Epithelial cell of esophagus (primary cell): Measurements from ENCODE around the gene KAT2A.

Experiments
- DNase-seq: peaks from one replicate; pipeline ENCODE4 v3.0.0; 2010; ENCODE audit warnings: low read depth
- H3K4me3 ChIP-seq: 2 replicates; pipeline ENCODE4 v1.5.1; 2011; ENCODE audit warnings: mild to moderate bottlenecking, low read length, control low read depth
- TF ChIP-seq, protein P1 (sequence below): IDR thresholded peaks from 2 replicates; pipeline ENCODE4 v1.5.1; 2011; ENCODE audit warnings: low read depth, mild to moderate bottlenecking, low read length, control low read depth, inconsistent platforms; ENCODE audit not compliant: insufficient read depth; ENCODE audit errors: missing control alignments

KAT2A gene

DNA sequence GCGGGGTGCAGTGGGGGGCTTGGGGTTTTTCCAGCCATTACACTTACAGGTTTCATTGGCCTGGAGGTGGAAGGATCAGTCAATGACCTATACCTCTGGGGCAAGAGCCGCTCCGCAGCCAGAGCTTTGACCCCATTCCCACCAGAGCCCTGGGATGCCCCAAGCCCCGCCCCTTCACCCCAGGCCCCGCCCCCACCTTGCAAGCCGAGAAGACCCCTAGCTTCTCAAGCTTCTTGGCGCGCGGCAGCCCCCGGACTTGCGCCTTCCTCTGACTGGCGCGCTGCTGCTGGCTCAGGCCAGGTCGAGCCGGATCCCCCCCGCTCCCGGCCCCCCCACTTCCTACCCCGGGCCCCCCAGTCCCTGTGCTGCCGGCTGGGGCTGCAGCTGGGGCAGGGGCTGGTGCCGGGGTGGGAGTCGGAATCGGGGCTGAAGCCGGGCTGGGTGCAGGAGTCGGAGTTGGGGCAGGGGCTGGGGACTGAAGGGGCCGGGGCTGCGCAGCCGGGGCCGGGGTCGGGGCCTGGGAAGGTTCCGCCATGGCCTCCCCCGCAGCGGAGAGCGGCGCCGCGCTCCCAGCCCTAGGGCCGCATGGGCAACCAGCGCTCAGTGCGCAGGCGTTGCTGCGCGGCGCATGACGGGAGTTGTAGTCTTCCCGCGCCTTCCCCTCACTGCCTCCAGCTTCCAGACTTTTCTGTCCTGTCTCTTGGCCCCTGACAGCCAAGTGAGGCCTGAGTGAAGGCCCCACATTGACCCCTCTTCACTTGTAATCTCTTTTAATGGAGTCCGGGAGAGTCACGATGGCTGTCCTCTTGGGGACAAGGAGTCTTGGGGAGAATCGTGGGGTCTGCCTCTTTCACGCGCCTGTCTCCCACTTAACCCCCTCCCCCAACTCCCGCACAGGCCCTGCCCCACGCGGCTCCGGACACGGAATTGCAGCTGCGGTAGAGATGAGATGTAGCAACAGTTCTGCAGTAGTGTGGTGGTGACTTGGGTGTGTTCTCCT lies at the start of gene KAT2A:
KAT2A (minus strand) TSS at position 598 of the 1,000 bp plus-strand sequence; CDS start at position 535, 63 bp downstream.
- peak; percentile 84 for DNase-seq
- TF ChIP-seq, protein P1, sequence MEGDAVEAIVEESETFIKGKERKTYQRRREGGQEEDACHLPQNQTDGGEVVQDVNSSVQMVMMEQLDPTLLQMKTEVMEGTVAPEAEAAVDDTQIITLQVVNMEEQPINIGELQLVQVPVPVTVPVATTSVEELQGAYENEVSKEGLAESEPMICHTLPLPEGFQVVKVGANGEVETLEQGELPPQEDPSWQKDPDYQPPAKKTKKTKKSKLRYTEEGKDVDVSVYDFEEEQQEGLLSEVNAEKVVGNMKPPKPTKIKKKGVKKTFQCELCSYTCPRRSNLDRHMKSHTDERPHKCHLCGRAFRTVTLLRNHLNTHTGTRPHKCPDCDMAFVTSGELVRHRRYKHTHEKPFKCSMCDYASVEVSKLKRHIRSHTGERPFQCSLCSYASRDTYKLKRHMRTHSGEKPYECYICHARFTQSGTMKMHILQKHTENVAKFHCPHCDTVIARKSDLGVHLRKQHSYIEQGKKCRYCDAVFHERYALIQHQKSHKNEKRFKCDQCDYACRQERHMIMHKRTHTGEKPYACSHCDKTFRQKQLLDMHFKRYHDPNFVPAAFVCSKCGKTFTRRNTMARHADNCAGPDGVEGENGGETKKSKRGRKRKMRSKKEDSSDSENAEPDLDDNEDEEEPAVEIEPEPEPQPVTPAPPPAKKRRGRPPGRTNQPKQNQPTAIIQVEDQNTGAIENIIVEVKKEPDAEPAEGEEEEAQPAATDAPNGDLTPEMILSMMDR = no peak
- H3K4me3 ChIP-seq = peak within 1 kb of the TSS; percentile 57

DNA sequence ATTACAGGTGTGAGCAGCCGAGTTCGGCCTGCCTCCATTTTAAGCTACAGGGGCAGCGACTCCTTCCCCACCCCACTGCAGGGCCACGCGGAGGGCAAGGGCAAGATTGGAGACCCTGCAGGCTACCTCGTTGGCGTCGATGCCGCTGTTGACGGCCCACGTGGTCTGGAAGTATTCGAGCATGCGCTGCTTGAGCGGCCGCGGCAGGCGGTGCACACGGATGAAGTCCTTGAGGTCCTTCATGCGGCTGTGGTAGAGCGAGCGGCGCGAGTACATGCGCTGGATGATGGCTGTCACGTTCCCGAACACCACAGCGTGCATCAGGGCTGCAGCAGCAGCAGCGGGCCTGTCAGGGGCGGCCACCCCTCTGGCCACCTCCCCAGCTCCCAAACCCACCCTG lies 48.2 kb upstream of the KAT2A start:
- DNase-seq = no peak
- TF ChIP-seq, protein P1 = no peak
- no peak overlapping the region for H3K4me3 ChIP-seq

DNA sequence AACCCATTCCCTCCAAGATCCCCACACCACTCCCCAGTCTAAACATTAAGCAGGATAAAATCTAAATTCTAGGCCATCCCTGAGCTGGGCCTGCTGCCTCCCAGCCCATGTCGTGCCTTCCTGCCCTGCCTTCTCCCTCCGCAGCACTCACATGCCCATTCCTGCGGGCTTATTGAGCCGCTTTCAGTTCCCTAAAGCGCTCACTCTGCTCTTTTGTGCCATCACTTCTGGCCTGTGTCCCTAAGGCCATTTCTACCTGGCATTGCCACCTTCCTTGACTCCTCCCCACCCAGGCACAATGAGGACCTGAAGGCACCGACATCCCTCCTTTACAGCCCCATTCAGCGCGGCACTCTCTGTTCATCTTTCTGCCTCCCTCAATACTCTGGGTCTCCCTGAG lies 46.6 kb upstream of the KAT2A start:
- TF ChIP-seq, protein P1 = no peak
- H3K4me3 ChIP-seq = no peak overlapping the region
- DNase-seq = no peak

DNA sequence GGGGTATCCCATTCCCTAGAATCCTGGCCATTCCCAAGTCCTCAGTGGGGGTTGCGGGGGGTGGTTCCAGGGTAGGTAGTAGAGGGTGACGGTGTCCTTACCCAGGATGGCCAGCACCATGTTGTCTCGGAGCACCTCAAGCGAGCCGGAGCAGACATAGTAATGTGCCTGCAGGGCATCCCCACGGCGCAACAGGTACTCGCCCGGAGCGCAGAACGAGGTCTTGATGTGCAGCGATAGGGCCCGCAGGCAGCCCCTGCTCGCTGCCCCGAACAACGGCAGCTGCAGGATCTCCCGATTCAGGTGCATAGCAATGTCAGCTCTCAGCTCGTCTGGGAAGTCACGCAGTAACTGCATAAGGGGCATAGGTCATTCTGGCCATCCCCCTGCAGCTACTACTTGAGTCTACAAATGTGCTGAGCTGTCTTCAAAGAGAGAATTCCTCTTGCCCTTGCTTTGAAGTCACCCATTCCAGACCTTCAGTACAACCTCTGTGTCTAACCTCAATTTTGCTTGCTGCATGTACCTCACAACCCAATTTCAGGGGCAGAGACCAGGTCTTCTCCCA lies 45.1 kb upstream of the KAT2A start:
- TF ChIP-seq, protein P1 = no peak
- no peak for DNase-seq
- H3K4me3 ChIP-seq = no peak overlapping the region

DNA sequence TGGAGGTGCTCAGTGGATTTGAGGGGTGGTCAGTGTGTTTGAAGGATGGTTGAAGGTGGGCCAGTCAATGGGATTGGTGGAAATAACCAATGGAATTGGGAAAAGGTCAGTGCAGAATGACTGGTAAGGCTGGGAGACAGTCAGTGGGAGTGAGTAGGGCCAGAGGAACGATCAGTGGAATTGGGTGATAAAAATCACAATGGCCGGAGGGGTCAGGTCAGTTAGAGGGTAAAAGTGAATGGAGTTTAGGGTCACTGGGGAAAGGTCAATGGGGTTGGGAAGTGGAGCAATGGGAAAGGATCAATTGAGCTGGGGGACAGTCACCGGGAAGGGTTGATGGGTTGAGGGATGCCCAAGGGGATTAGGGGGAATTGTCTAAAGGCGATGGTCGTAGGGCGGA lies 44.6 kb upstream of the KAT2A start:
- H3K4me3 ChIP-seq = no peak overlapping the region
- DNase-seq = no peak
- TF ChIP-seq, protein P1 = no peak

DNA sequence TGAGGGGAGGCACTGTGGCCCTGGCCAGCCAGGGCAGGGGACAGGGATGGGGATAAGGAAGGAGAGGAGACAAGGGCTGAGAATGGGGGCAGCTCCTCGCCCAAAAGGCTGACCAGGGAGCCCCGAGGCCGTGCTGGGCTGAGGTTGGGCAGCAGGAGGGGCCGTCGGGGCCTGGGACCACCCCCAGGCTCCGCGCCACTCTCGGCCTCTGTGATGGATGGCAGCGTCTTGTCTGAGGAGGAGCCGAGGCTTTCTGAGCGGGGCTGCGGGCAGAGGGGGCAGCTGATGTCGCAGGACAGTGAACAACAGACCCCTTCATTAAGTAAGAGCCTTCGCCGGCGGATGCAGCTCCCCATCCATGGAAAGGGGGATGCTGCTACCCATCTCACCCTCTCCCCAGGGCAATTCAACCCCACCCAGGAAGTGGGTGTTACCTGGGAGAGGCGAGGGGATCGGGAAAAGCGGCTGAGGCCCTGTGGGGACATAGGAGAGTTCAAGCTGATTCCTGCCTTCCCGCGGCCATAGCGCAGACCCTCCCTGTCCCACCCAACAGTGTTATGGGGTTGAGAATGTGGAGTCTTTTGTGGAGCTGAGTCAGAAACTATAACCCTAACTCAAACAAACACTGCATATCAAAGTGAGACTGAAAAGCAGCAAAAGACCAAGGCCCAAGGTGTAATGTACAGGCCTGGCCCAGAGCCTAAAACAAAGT lies 42.7 kb upstream of the KAT2A start:
- TF ChIP-seq, protein P1 = no peak
- H3K4me3 ChIP-seq = no peak overlapping the region
- no peak for DNase-seq
